ENCODE results near the gene CNN2.

The CNN2 gene

GRCh38 chr19:996051-996838 is 30.2 kb upstream of the CNN2 start:
- no peak for DNase-seq

- no peak for DNase-seq
Measured at GRCh38 chr19:998064-998463, 28.3 kb upstream of the CNN2 start.

DNA sequence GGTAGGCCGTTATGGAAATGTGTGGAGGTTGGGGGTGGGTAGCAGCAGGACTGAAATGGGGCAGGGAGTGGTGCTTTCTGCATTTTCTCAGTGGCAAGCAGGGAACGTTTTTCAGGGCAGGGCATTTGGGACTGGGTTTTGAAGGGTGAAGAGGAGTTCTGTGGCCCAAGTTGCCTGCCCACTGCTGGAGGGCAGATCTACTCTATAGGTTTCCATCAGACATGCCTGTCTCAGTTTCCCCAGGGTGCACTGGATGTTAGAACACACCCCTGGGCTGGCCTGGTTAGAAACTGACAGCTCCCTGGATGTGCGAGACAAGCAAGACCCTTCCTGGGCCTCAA is 27.1 kb upstream of the CNN2 start:
- no peak for DNase-seq

- no peak for DNase-seq
Measured at GRCh38 chr19:1000095-1000494, 26.3 kb upstream of the CNN2 start, which contains the start of gene GRIN3B. Gene GRIN3B (plus strand): TSS chr19:1000419. CDS start chr19:1000438, 19 bp downstream.

GRCh38 chr19:1000591-1001537 is 25.5 kb upstream of the CNN2 start:
- no peak for DNase-seq

- no peak for DNase-seq
Measured at GRCh38 chr19:1001538-1002166, 24.8 kb upstream of the CNN2 start.

DNA sequence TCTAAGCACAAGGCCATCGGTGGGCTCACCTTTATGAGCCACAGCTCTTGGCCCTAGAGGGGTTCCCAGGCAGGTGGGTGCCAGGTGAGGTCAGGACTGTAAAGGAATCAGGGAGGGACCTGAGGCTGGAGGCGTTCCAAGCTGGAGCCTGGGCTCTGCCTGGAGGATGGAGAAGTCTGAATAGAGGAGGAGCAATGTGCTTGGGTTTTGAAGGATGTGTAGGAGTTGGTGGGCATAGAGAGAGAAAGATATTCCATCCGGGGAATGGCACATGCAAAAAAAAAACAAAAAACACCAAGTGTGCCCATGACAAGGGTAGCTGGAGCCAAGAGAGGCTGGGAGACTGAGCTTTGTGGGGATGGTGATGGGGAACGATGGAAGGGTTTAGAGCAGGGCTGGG is 23.8 kb upstream of the CNN2 start:
- DNase-seq = no peak

GRCh38 chr19:1003283-1003682 is 23.1 kb upstream of the CNN2 start:
- no peak for DNase-seq

DNA sequence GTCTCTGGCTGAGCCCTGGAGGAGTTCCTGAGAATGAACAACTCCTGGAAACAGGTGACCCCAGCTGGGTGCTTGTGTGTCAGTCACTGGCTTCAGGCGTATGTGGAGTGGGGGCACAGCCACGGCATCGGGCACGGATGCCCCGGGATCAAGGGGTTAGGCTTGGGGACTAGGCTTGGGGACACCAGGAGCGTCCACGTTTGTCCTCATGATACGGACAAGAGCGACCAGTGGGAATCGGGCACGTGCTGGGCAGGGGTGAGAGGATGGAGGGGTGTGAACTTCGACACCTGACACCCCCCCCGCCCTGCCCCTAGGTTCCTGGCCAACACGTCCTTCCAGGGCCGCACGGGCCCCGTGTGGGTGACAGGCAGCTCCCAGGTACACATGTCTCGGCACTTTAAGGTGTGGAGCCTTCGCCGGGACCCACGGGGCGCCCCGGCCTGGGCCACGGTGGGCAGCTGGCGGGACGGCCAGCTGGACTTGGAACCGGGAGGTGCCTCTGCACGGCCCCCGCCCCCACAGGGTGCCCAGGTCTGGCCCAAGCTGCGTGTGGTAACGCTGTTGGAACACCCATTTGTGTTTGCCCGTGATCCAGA is 22.1 kb upstream of the CNN2 start:
- DNase-seq = no peak

DNA sequence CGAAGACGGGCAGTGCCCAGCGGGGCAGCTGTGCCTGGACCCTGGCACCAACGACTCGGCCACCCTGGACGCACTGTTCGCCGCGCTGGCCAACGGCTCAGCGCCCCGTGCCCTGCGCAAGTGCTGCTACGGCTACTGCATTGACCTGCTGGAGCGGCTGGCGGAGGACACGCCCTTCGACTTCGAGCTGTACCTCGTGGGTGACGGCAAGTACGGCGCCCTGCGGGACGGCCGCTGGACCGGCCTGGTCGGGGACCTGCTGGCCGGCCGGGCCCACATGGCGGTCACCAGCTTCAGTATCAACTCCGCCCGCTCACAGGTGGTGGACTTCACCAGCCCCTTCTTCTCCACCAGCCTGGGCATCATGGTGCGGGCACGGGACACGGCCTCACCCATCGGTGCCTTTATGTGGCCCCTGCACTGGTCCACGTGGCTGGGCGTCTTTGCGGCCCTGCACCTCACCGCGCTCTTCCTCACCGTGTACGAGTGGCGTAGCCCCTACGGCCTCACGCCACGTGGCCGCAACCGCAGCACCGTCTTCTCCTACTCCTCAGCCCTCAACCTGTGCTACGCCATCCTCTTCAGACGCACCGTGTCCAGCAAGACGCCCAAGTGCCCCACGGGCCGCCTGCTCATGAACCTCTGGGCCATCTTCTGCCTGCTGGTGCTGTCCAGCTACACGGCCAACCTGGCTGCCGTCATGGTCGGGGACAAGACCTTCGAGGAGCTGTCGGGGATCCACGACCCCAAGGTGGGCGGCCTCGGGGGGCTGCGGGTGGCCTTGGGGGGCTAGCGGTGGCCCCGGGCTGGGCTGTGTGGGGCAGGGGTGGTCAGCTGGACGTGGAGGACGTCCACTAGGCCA is 21.4 kb upstream of the CNN2 start:
- no peak for DNase-seq

DNA sequence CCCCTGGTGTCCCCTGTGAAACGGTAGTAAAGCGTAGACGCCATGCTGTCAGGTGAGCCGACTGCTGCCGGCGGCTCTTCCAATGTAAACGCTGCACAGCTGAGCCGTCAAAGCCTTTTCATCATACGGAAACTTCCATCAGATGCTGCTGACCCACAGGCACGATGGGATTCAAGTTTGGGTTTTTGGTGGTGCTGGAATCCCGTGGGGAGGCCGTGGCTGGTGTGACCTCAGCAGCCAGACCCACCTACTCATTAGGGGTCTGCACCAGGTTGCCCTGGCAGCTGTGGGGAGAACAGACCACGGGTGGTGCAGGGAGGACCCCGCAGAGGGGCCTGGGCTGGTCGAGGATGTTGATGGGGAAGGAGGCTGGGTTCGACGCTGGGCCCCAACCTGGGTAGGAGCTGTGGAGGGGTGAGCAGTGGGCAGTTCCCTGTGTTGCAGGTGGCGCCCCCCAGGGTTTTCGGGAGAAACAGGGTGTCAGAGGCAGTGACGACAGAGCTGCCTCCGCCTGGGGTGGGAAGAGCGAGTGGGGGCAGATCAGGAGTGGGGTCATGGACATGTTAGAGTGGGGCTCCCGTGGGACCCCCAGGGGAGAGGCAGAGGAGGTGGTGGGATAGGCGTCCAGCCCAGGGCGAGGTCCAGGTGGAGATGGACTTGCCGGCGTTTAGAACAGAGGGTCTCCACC is 19.6 kb upstream of the CNN2 start:
- no peak for DNase-seq

- DNase-seq = no peak
Measured at GRCh38 chr19:1007399-1008251, 18.8 kb upstream of the CNN2 start.

- no peak for DNase-seq
Measured at GRCh38 chr19:1008268-1009040, 18.0 kb upstream of the CNN2 start.

- no peak for DNase-seq
Measured at GRCh38 chr19:1009041-1009980, 17.1 kb upstream of the CNN2 start.

DNA sequence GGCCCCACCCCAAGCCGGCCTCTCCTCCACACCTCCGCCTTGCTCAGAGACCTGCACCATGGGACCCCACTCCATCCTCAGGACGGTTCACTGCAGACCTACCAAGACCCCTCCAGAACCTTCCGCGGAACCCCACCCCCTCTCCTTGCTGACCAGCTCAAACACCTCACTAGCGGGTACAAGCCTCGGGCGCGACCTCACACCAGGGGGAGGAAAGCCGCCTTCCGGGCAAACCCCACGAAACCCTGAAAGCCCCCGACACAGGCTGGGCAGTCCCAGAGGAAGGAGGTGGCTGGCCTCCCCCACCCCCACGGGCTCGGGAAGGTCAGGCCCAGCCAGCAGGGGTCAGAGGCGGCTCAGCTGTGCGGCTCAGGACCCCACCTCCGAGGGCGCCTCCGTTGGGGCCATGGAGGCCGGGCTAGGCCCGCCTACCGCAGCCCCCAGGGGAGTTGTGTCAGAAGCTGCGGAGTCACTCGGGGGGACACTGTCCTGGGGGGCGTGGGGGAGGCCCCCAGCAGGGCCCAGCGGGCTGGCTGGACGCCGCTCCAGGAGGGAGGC is 16.3 kb upstream of the CNN2 start:
- no peak for DNase-seq

DNA sequence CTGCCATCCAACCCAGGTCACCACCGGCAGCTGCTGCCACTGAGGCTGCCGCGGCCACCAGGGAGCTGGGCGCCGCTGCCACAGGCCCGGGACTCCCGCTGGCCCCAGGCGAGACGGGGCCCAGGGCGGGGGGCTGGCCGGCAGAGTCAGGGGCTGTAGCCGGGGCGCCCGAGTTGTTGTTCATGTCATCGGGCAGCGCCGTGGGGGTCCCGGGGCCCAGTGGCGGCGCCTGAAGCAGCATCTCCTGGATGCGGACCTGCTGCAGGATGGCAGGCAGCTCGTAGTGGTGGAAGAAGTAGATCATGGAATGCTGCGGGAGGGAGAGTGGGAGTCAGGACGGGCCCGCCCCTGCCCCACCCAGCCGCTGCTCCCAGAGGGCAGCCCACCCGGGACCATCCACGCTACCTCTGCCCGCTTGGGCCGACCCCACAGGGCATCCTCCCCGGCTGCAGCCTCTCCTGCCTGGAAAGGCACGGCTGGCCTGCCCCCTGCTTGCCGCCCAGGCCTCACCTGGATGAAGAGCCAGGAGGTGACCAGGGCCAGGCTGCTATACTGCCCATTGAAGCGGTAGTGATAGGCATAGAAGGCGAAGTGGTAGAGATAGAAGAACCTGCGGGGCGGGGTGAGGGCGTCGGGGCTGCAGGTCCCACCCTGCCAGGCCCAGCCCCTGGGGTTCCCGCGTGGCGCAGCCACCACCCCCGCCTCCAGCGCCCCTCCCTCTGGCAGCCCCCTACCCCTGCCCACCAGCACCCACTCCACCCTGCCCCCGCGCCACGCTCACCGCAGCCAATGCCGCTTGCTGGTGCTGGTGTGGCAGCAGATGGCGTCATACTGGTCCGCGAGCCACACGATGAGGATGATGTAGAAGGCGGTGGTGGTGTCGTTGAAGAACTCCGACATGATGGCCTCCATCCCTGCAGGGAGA is 15.6 kb upstream of the CNN2 start:
- DNase-seq = no peak

- DNase-seq = no peak
Measured at GRCh38 chr19:1011831-1012333, 14.5 kb upstream of the CNN2 start.

Measured in NCI-H1436 treated with DMSO at 0.1 percent for 48 hours (cell line).